Measurements from ENCODE around the gene CRIP1.

DNA sequence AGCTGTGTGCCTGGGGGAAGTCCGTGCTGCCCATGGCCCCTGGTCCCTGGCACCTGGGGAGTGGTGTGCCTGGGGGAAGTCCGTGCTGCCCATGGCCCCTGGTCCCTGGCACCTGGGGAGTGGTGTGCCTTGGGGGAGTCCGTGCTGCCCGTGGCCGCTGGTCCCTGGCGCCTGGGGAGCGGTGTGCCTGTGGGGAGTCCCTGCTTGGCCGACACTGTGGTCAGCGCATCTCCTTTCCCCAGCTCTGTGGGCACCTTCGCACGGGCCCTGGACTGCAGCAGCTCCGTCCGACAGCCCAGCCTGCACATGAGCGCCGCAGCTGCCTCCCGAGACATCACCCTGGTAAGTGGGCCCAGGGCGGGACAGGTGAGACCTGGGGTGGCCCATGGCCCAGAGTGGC, 26.6 kb upstream of the CRIP1 start:
- no peak for TF ChIP-seq CTCF (IDR thresholded peaks at IDR 0.05)
- no peak for TF ChIP-seq POLR2A (IDR thresholded peaks at IDR 0.05)
